ENCODE data around the gene CALD1. TPM values are rescaled to one million over a fixed set of nuclear protein-coding genes. Genes with fewer than 3 reads are reported as not detected.

Gene CALD1
- polyA plus RNA-seq, 4 donors, result 3.4 to 70.8 (median 45.3) TPM

- no peak for FAIRE-seq
- no peaks in the 10 kb centered on the region for H3K9me3 ChIP-seq (ENCODE audit: control insufficient read depth in 2 of 2, insufficient read depth in 1 of 2, low read depth in 1 of 2, low read length in 1 of 2)
- no peaks in the 10 kb centered on the region for H3K4me1 ChIP-seq (ENCODE audit: control insufficient read depth in 3 of 3, insufficient read depth in 2 of 3, low read depth in 1 of 3, low read length in 2 of 3)
- no peaks in the 10 kb centered on the region for H3K27me3 ChIP-seq (ENCODE audit: control insufficient read depth in 3 of 3, insufficient read depth in 3 of 3, low read length in 3 of 3)
- no peaks in the 10 kb centered on the region for H3K36me3 ChIP-seq (ENCODE audit: control insufficient read depth in 3 of 3, insufficient read depth in 2 of 3, low read depth in 1 of 3, low read length in 3 of 3)
- H3K27ac ChIP-seq (ENCODE audit: low read depth in 1 of 3, low read length in 2 of 3), result peak overlapping the region in 2 of 3 donors; percentile 13 to 49
- 48 to 68% (median 68%) methylated on average over 15 of the region's 15 CpGs for WGBS, 3 donors
- no peak for DNase-seq
- no peak overlapping the region for H3K4me3 ChIP-seq (ENCODE audit: low read depth in 1 of 3, low read length in 3 of 3)
These were observed 12.5 kb upstream of the CALD1 start for GRCh38 chr7:134766779-134767519.

- no peaks in the 10 kb centered on the region for H3K27me3 ChIP-seq (ENCODE audit: control insufficient read depth in 3 of 3, insufficient read depth in 3 of 3, low read length in 3 of 3)
- 62 to 79% (median 72%) methylated on average over 5 of the region's 5 CpGs for WGBS, 3 donors
- FAIRE-seq (no peak), DNase-seq (no peak)
- H3K4me3 ChIP-seq (ENCODE audit: low read depth in 1 of 3, low read length in 3 of 3), result no peak overlapping the region
- no peak overlapping the region for H3K27ac ChIP-seq (ENCODE audit: low read depth in 1 of 3, low read length in 2 of 3)
- no peaks in the 10 kb centered on the region for H3K36me3 ChIP-seq (ENCODE audit: control insufficient read depth in 3 of 3, insufficient read depth in 2 of 3, low read depth in 1 of 3, low read length in 3 of 3)
- no peaks in the 10 kb centered on the region for H3K9me3 ChIP-seq (ENCODE audit: control insufficient read depth in 2 of 2, insufficient read depth in 1 of 2, low read depth in 1 of 2, low read length in 1 of 2)
- no peaks in the 10 kb centered on the region for H3K4me1 ChIP-seq (ENCODE audit: control insufficient read depth in 3 of 3, insufficient read depth in 2 of 3, low read depth in 1 of 3, low read length in 2 of 3)
These were observed 11.8 kb upstream of the CALD1 start for GRCh38 chr7:134767520-134768168.

GRCh38 chr7:134768243-134768642 lies 11.2 kb upstream of the CALD1 start:
- Histone ChIP-seq H3K27ac (ENCODE audit: low read depth in 1 of 3, low read length in 2 of 3) (no peak overlapping the region), H3K36me3 (ENCODE audit: control insufficient read depth in 3 of 3, insufficient read depth in 2 of 3, low read depth in 1 of 3, low read length in 3 of 3) (no peaks in the 10 kb centered on the region), H3K9me3 (ENCODE audit: control insufficient read depth in 2 of 2, insufficient read depth in 1 of 2, low read depth in 1 of 2, low read length in 1 of 2) (no peaks in the 10 kb centered on the region), H3K4me3 (ENCODE audit: low read depth in 1 of 3, low read length in 3 of 3) (no peak overlapping the region), H3K27me3 (ENCODE audit: control insufficient read depth in 3 of 3, insufficient read depth in 3 of 3, low read length in 3 of 3) (no peaks in the 10 kb centered on the region), H3K4me1 (ENCODE audit: control insufficient read depth in 3 of 3, insufficient read depth in 2 of 3, low read depth in 1 of 3, low read length in 2 of 3) (no peaks in the 10 kb centered on the region)
- no peak for DNase-seq
- 87 to 93% (median 87%) methylated on average over 4 of the region's 4 CpGs for whole genome bisulfite sequencing, 3 donors
- FAIRE-seq, result no peak

DNA sequence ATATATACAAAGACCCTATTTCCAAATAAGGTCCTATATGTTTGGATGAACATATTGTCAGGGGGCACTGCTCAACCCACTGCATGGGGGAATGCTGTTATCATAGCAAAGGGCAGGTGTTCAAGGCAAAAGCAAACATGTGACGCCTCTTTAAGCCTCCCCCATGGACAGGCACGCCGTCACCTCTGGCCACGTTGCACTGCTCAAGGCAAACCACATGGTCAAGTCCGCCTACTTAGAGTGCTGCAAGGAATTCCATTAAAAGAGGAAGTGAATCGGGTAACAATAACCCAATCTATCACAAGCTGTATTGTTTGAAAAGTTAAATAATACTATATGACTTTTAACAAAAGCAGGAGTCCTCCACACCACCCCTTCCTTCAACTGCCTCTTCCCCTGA lies 8.8 kb upstream of the CALD1 start:
- Histone ChIP-seq H3K27ac (ENCODE audit: low read depth in 1 of 3, low read length in 2 of 3) (no peak overlapping the region), H3K4me1 (ENCODE audit: control insufficient read depth in 3 of 3, insufficient read depth in 2 of 3, low read depth in 1 of 3, low read length in 2 of 3) (no peaks in the 10 kb centered on the region), H3K36me3 (ENCODE audit: control insufficient read depth in 3 of 3, insufficient read depth in 2 of 3, low read depth in 1 of 3, low read length in 3 of 3) (no peaks in the 10 kb centered on the region), H3K4me3 (ENCODE audit: low read depth in 1 of 3, low read length in 3 of 3) (no peak overlapping the region), H3K9me3 (ENCODE audit: control insufficient read depth in 2 of 2, insufficient read depth in 1 of 2, low read depth in 1 of 2, low read length in 1 of 2) (no peaks in the 10 kb centered on the region), H3K27me3 (ENCODE audit: control insufficient read depth in 3 of 3, insufficient read depth in 3 of 3, low read length in 3 of 3) (no peaks in the 10 kb centered on the region)
- DNase-seq (no peak), FAIRE-seq (no peak)
- 53 to 69% (median 61%) methylated on average over 6 of the region's 6 CpGs for WGBS, 3 donors

DNA sequence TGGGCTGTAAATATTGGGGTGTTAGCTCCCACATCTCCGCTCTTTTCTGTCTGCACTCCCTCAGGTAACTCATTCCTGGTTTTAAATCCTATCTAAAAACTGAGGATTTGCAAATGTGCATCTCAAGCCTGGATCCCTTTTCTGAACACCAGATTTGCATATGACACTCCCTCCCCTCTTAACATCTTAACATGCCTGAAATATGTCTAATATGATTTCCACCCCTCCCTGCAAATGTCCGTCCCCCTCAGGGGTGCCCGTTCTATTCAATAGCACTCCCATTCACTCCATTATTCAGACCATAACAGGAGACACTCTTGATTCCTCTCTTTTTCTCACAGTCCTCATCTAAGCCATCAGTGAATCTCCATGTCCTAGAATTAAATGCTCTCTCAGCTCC lies 8.3 kb upstream of the CALD1 start:
- H3K4me1 ChIP-seq (ENCODE audit: control insufficient read depth in 3 of 3, insufficient read depth in 2 of 3, low read depth in 1 of 3, low read length in 2 of 3), result no peaks in the 10 kb centered on the region
- no peaks in the 10 kb centered on the region for H3K36me3 ChIP-seq (ENCODE audit: control insufficient read depth in 3 of 3, insufficient read depth in 2 of 3, low read depth in 1 of 3, low read length in 3 of 3)
- no peaks in the 10 kb centered on the region for H3K27me3 ChIP-seq (ENCODE audit: control insufficient read depth in 3 of 3, insufficient read depth in 3 of 3, low read length in 3 of 3)
- FAIRE-seq, result no peak
- WGBS, 3 donors, result 87 to 90% (median 89%) methylated on average over 3 of the region's 3 CpGs
- no peak overlapping the region for H3K27ac ChIP-seq (ENCODE audit: low read depth in 1 of 3, low read length in 2 of 3)
- H3K4me3 ChIP-seq (ENCODE audit: low read depth in 1 of 3, low read length in 3 of 3), result no peak overlapping the region
- no peaks in the 10 kb centered on the region for H3K9me3 ChIP-seq (ENCODE audit: control insufficient read depth in 2 of 2, insufficient read depth in 1 of 2, low read depth in 1 of 2, low read length in 1 of 2)
- no peak for DNase-seq

DNA sequence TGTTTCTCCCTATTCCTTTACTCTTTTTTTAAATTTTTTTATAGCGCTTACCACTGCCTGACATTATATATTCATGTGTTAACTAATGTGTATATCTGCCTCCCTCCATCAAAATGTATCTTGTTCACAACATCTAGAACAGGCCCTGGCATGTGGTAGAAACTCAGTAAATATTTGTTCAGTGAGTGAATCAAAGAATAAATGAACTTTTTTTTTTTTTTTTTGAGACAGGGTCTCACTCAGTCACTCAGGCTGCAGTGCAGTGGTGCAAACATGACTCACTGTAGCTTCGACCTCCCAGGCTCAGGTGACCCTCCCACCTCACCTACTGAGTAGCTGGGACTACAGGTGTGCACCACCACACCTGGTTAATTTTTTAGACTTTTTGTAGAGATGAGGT lies 7.5 kb upstream of the CALD1 start:
- 68 to 80% (median 73%) methylated on average over 2 of the region's 2 CpGs for WGBS, 3 donors
- Histone ChIP-seq H3K4me1 (ENCODE audit: control insufficient read depth in 3 of 3, insufficient read depth in 2 of 3, low read depth in 1 of 3, low read length in 2 of 3) (no peaks in the 10 kb centered on the region), H3K36me3 (ENCODE audit: control insufficient read depth in 3 of 3, insufficient read depth in 2 of 3, low read depth in 1 of 3, low read length in 3 of 3) (no peaks in the 10 kb centered on the region), H3K9me3 (ENCODE audit: control insufficient read depth in 2 of 2, insufficient read depth in 1 of 2, low read depth in 1 of 2, low read length in 1 of 2) (no peaks in the 10 kb centered on the region), H3K27me3 (ENCODE audit: control insufficient read depth in 3 of 3, insufficient read depth in 3 of 3, low read length in 3 of 3) (no peaks in the 10 kb centered on the region), H3K4me3 (ENCODE audit: low read depth in 1 of 3, low read length in 3 of 3) (no peak overlapping the region), H3K27ac (ENCODE audit: low read depth in 1 of 3, low read length in 2 of 3) (no peak overlapping the region)
- FAIRE-seq (no peak), DNase-seq (no peak)

DNA sequence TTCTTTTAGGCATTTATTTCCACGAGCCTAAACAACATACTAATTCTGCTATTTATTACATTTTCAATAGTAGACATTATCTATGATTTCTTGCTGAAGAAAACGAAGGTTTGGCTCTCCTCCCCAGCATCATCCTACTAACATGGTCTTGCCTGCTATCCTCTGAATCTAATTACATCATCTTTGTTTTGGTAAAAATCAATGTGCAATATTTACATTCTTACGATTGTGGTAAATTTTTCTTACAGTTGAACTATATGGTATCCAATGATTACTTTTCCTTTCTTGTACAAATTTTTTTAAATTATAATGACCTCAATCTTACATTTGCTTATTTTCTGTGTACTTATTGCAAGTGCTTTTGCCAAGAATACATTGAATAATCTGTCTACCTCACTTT lies 7.0 kb upstream of the CALD1 start:
- DNase-seq (no peak), FAIRE-seq (no peak)
- no peak overlapping the region for H3K4me3 ChIP-seq (ENCODE audit: low read depth in 1 of 3, low read length in 3 of 3)
- 42 to 57% (median 47%) methylated on average over 3 of the region's 3 CpGs for WGBS, 3 donors
- no peaks in the 10 kb centered on the region for H3K9me3 ChIP-seq (ENCODE audit: control insufficient read depth in 2 of 2, insufficient read depth in 1 of 2, low read depth in 1 of 2, low read length in 1 of 2)
- H3K4me1 ChIP-seq (ENCODE audit: control insufficient read depth in 3 of 3, insufficient read depth in 2 of 3, low read depth in 1 of 3, low read length in 2 of 3), result no peaks in the 10 kb centered on the region
- H3K27me3 ChIP-seq (ENCODE audit: control insufficient read depth in 3 of 3, insufficient read depth in 3 of 3, low read length in 3 of 3), result no peaks in the 10 kb centered on the region
- no peaks in the 10 kb centered on the region for H3K36me3 ChIP-seq (ENCODE audit: control insufficient read depth in 3 of 3, insufficient read depth in 2 of 3, low read depth in 1 of 3, low read length in 3 of 3)
- H3K27ac ChIP-seq (ENCODE audit: low read depth in 1 of 3, low read length in 2 of 3), result no peak overlapping the region

DNA sequence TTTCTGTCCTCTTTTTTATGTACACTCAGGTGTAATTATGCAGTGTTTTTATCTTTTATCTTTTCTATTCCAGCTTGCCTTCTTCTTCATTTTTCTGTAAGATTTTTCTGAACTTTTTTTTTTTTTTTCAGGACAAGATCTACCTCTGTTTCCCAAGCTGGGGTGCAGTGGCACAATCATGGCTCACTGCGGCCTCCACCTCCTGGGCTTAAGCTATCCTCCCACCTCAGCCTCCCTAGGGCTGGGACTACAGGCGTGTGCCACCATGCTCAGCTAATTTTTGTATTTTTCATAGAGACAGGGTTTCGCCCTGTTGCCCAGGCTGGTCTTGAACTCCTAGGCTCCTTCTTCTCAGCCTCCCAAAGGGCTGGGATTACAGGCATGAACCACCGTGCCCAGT lies 6.3 kb upstream of the CALD1 start:
- H3K4me3 ChIP-seq (ENCODE audit: low read depth in 1 of 3, low read length in 3 of 3), result no peak overlapping the region
- WGBS, 3 donors, result 68 to 71% (median 69%) methylated on average over 4 of the region's 4 CpGs
- H3K4me1 ChIP-seq (ENCODE audit: control insufficient read depth in 3 of 3, insufficient read depth in 2 of 3, low read depth in 1 of 3, low read length in 2 of 3), result no peaks in the 10 kb centered on the region
- H3K27ac ChIP-seq (ENCODE audit: low read depth in 1 of 3, low read length in 2 of 3), result no peak overlapping the region
- no peaks in the 10 kb centered on the region for H3K36me3 ChIP-seq (ENCODE audit: control insufficient read depth in 3 of 3, insufficient read depth in 2 of 3, low read depth in 1 of 3, low read length in 3 of 3)
- H3K27me3 ChIP-seq (ENCODE audit: control insufficient read depth in 3 of 3, insufficient read depth in 3 of 3, low read length in 3 of 3), result no peaks in the 10 kb centered on the region
- no peak for DNase-seq
- FAIRE-seq, result no peak
- H3K9me3 ChIP-seq (ENCODE audit: control insufficient read depth in 2 of 2, insufficient read depth in 1 of 2, low read depth in 1 of 2, low read length in 1 of 2), result no peaks in the 10 kb centered on the region

All from small intestine (tissue), 7 donors.